Measurements from ENCODE around the gene C19orf18.
"Not testable (repeated sequence)": the region's sequence is repeated elsewhere in the genome, so short reads cannot be mapped to it uniquely, and the experiment has no call there.

Gene C19orf18

GRCh38 chr19:57974434-57974833 lies at the start of gene C19orf18:
TSS of gene C19orf18 (minus strand) at chr19:57974534. CDS start at chr19:57974432, 102 bp downstream.
- in situ Hi-C loops (cut with MboI; ENCODE audit: low sequenced_read_pairs) = no loop called here

DNA sequence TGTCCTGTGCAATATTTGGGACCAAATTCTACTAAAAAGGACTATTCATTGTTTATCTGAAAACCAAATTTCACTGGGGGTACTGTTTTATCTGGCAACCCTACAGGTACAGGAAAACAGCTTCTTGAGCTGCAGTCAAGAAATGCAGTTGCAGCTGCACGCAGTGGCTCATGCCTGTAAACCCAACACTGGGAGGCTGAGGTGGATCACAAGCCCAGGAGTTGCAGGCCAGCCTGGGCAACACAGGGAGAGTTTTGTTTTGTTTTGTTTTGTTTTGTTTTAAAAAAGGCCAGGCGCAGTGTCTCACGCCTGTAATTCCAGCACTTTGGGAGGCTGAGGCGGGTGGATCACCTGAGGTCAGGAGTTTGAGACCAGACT lies 47.9 kb upstream of the C19orf18 start:
- in situ Hi-C loops (cut with MboI; ENCODE audit: low sequenced_read_pairs) = no loop called here

DNA sequence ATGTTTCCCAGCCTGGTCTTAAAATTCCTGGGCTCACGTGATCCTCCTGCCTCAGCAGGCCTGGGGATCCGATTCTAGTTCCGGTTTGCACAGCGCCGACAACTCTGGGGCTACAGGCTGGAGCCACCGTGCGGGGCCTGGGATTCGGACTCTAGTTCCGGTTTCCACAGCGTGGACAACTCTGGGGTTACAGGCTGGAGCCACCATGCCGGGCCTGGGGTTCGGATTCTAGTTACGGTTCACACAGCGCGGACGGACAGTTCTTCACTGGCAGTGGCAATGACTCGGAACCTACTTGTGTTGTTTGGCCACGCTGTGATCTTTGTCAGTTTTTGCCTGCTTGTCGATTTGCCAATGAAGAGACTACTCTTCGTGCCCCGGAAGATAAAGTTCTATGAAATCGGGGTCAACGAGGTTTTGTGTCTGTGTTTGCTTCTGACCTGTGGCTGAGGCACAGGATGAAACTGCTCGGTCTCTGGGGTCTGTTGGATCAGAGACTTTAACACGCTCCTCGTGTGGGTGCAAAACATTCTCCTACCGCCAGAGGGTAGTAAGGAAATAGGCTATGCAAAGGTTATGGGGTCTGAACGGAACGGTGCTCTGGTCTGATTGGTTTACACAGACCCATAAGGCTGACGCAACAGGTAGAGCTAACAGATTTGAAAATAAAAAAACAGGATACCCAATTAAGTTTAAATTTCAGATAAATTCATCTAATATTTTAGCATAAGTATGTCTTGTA lies 47.4 kb upstream of the C19orf18 start:
- in situ Hi-C loops (cut with MboI; ENCODE audit: low sequenced_read_pairs) = no loop called here

DNA sequence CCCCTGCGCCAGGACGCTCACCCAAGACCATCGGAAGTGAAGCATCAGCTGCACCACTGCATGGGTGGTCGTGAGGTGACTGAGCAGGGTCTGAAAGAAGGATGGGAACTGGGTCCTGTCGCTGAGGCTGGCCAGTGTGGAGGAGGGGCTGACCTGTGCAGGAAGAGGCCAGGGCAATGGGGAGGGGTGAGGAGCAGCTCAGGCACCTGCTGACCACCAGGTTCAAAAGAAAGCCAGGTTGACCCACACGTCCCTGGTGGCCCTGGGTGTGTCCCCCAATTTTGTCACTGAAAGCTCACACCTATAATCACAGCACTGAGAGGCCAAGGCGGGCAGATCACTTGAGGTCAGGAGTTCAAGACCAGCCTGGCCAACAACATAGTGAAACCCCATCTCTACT lies 45.8 kb upstream of the C19orf18 start:
- in situ Hi-C loops (cut with MboI; ENCODE audit: low sequenced_read_pairs) = no loop called here

DNA sequence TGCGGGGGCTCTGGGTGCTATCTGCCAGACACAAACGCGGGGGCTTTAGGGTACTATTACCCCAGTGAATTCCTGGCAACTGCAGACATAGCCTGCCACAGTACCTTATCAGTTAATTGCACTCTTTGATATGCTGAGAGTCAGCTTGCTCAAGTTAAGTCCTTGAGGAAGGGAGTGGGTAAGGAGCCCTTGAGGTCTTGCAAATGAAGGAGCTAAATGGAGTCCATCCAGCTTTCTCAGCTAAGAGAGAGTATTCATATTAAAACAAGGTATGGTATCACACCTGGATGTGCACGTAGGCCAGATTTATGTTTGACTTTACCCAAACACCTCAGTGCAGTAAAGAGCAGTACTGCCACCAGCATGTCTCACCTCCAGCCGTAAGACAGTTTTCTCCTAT lies 39.8 kb upstream of the C19orf18 start:
- in situ Hi-C loops (cut with MboI; ENCODE audit: low sequenced_read_pairs) = no loop called here

GRCh38 chr19:58010507-58010906 lies 36.2 kb upstream of the C19orf18 start:
- in situ Hi-C loops (cut with MboI; ENCODE audit: low sequenced_read_pairs) = no loop called here

DNA sequence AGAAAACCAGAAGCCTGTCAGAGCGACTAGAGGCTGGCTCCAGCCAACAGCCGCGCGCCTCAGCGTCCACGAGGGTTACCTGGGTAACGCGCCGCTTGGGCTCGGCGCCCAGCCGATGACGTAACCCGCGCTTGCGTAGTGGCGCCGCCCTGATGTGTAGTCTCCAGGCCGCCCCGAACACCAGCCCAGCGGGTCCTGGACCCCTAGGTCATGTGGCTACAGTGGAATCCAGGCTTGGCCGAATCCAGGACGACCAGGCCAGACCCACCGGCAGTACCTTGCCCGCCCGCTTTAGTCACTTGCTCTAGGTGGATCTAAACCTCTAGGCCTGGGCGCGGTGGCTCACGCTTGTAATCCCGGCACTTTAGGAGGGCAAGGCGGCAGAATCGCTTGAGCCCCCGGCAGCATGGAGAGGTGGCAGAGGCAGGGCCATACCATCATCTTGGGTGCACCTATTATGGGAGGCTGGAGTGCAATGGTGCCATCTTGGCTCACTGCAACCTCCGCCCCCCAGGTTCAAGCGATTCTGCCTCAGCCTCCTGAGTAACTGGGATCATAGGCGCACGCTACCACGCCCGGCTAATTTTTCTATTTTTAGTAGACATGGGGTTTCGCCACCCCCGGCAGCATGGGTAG lies 35.5 kb upstream of the C19orf18 start:
- in situ Hi-C loops (cut with MboI; ENCODE audit: low sequenced_read_pairs) = no loop called here

- in situ Hi-C loops (cut with MboI; ENCODE audit: low sequenced_read_pairs) = no loop called here
These were observed 34.9 kb upstream of the C19orf18 start for GRCh38 chr19:58009301-58009665.

- in situ Hi-C loops (cut with MboI; ENCODE audit: low sequenced_read_pairs) = not testable (repeated sequence)
These were observed 34.5 kb upstream of the C19orf18 start for GRCh38 chr19:58008877-58009276.

GRCh38 chr19:58007285-58007684 lies 33.0 kb upstream of the C19orf18 start:
- in situ Hi-C loops (cut with MboI; ENCODE audit: low sequenced_read_pairs) = no loop called here

GRCh38 chr19:58003174-58003828 lies 29.0 kb upstream of the C19orf18 start:
- in situ Hi-C loops (cut with MboI; ENCODE audit: low sequenced_read_pairs) = no loop called here

DNA sequence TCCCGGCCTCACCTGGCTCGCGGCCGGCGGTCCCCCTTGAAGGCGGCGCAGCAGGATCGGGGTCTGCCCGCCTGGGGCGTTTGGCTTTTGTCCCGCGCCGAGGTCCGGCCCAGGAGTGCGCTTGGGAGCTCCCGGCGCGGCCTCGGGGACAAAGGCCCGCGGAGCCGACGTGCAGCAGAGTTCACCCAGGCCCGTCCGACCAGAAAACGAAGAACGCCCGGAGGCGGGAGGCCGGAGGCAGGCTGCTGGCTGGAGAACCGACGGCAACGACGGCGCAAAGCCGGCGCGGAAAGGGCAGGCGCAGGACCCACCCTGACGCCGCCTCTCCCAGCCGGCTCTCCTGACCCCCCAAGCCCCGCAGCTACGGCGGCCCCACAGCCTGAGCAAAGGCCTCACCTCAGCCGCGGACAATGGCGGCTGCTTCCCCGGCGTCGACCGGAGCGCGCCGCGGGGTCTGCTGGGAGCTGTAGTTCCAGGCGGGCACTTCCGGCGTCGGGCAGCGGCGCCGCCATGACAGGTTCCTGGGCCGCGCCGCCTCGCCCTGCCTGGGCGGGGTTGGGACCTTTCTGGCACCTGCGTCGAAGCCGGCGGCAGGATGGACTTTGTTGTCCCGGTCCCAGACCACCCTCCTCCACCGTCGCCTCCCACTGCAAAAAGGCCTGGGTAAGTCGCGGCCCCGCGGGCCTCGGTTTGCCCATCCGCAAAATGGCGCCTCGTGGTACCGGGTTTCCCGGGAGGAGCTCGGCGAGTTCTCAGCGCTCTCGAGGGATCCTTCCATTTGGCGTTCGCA lies 28.2 kb upstream of the C19orf18 start, which contains the start of gene ZNF606:
Gene ZNF606 (minus strand): TSS at position 437 of the 790 bp plus-strand sequence. CDS start 1,501 bp downstream, outside the sequence.
- in situ Hi-C loops (cut with MboI; ENCODE audit: low sequenced_read_pairs) = no loop called here

DNA sequence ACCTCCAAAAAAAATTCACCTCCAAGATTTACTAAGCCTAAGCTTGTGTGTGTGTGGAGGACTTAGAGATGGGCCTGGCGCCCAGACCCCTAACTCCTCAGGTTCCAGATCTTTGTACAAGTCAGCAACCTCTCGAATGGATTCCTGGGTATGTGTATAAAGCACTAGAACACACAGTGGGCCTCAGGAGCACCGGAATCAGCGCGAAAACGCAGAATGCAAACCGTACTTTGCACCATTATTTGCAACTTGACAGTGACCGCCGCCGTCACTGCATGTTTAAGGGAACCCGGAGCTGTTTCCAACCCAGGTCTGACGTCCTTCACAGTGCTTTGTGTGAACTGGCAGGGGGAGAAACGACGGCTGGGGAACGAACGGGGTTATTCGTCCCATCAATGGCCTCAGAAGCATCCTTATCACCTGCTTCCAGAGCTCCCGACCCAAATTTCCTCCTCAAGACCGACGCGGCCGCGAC lies 27.6 kb upstream of the C19orf18 start:
- in situ Hi-C loops (cut with MboI; ENCODE audit: low sequenced_read_pairs) = no loop called here

GRCh38 chr19:58000677-58001076 lies 26.3 kb upstream of the C19orf18 start:
- in situ Hi-C loops (cut with MboI; ENCODE audit: low sequenced_read_pairs) = no loop called here

GRCh38 chr19:57992841-57993240 lies 18.5 kb upstream of the C19orf18 start:
- in situ Hi-C loops (cut with MboI; ENCODE audit: low sequenced_read_pairs) = no loop called here

GRCh38 chr19:57978586-57979289 lies 4.4 kb upstream of the C19orf18 start:
- in situ Hi-C loops (cut with MboI; ENCODE audit: low sequenced_read_pairs) = no loop called here

GRCh38 chr19:57964761-57965160 lies 9.6 kb downstream of the C19orf18 start:
- in situ Hi-C loops (cut with MboI; ENCODE audit: low sequenced_read_pairs) = no loop called here

GRCh38 chr19:57961785-57962184 lies 12.5 kb downstream of the C19orf18 start:
- in situ Hi-C loops (cut with MboI; ENCODE audit: low sequenced_read_pairs) = no loop called here

GRCh38 chr19:57954996-57955395 lies 19.3 kb downstream of the C19orf18 start:
- in situ Hi-C loops (cut with MboI; ENCODE audit: low sequenced_read_pairs) = no loop called here

GRCh38 chr19:57949702-57950101 lies 24.6 kb downstream of the C19orf18 start:
- in situ Hi-C loops (cut with MboI; ENCODE audit: low sequenced_read_pairs) = no loop called here
